ENCODE data around the gene KCNK18.
"Not testable (repeated sequence)": the region's sequence is repeated elsewhere in the genome, so short reads cannot be mapped to it uniquely, and the experiment has no call there.

The KCNK18 gene

GRCh38 chr10:117222976-117223692, 25.8 kb downstream of the KCNK18 start:
- DNase-seq: no peak

GRCh38 chr10:117223693-117224430, 26.6 kb downstream of the KCNK18 start:
- no peak for DNase-seq

- no peak for DNase-seq
Measured at GRCh38 chr10:117224881-117225280, 27.6 kb downstream of the KCNK18 start.

GRCh38 chr10:117226813-117227451, 29.6 kb downstream of the KCNK18 start:
- DNase-seq: no peak

GRCh38 chr10:117228210-117228609, 30.9 kb downstream of the KCNK18 start:
- no peak for DNase-seq

GRCh38 chr10:117230107-117230506, 32.8 kb downstream of the KCNK18 start:
- DNase-seq: not testable (repeated sequence)

- no peak for DNase-seq
Measured at GRCh38 chr10:117237401-117237991, 40.2 kb downstream of the KCNK18 start.

GRCh38 chr10:117239051-117239450, 41.8 kb downstream of the KCNK18 start:
- no peak for DNase-seq

- DNase-seq: no peak
Measured at GRCh38 chr10:117239721-117240620, 42.7 kb downstream of the KCNK18 start.

- DNase-seq: no peak
Measured at GRCh38 chr10:117240621-117241529, 43.6 kb downstream of the KCNK18 start, which contains the start of gene SLC18A2. TSS of gene SLC18A2 (plus strand) at chr10:117241114. CDS start at chr10:117241694, 580 bp downstream.

- no peak for DNase-seq
Measured at GRCh38 chr10:117241541-117242462, 44.5 kb downstream of the KCNK18 start.

- DNase-seq: no peak
Measured at GRCh38 chr10:117242463-117242832, 45.2 kb downstream of the KCNK18 start.

- no peak for DNase-seq
Measured at GRCh38 chr10:117246997-117247671, 49.8 kb downstream of the KCNK18 start.

- DNase-seq: no peak
Measured at GRCh38 chr10:117248750-117249465, 51.6 kb downstream of the KCNK18 start.

GRCh38 chr10:117249493-117250093, 52.3 kb downstream of the KCNK18 start:
- DNase-seq: no peak

- no peak for DNase-seq
Measured at GRCh38 chr10:117250411-117250810, 53.1 kb downstream of the KCNK18 start.

GRCh38 chr10:117253908-117254307, 56.6 kb downstream of the KCNK18 start:
- DNase-seq: no peak

- DNase-seq: no peak
Measured at GRCh38 chr10:117254338-117254737, 57.0 kb downstream of the KCNK18 start.

Data from NCI-H2107 (cell line).